Panc1 (cell line): ENCODE data around the gene NUMB. TPM values are rescaled to one million over a fixed set of nuclear protein-coding genes. Genes with fewer than 3 reads are reported as not detected.
"Not testable (repeated sequence)": the region's sequence is repeated elsewhere in the genome, so short reads cannot be mapped to it uniquely, and the experiment has no call there.

Experiments used
- ATAC-seq: fragments of 200-7000 bp; cut with Tn5 transposase; 2 replicates; pipeline ENCODE4 v1.9.1; 2020; ENCODE audit warnings: mild to moderate bottlenecking, moderate library complexity
- BruUV-seq: library from RNA; stranded (reverse); fragments of 400-500 nt; replicated peaks from 2 replicates; lab custom pipeline; 2021; lab: Mats Ljungman, UMichigan
- CTCF ChIA-PET: fragments of 300-600 bp; sonication (Branson Sonifier 250); formaldehyde crosslinking; loops from one replicate; lab custom pipeline; 2022; ENCODE audit warnings: antibody characterized with exemption; lab: Charles Lee
- POLR2A ChIA-PET: fragments of 300-600 bp; sonication (Branson Sonifier 250); formaldehyde crosslinking; loops from one replicate; lab custom pipeline; 2022; ENCODE audit warnings: antibody characterized with exemption; lab: Charles Lee
- DNase-seq: peaks from one replicate; pipeline ENCODE4 v3.0.0-alpha.2; 2010; ENCODE audit warnings: low read depth, low spot score
- H3K27ac ChIP-seq: 2 replicates; pipeline ENCODE4 v1.5.1; 2011; ENCODE audit warnings: mild to moderate bottlenecking, low read length, inconsistent platforms
- H3K27me3 ChIP-seq: fragments of 200-500 bp; sonication (Bioruptor generic); 2 replicates; pipeline ENCODE4 v1.6.0; 2014; ENCODE audit warnings: low read length, inconsistent platforms; ENCODE audit not compliant: control insufficient read depth, insufficient read depth
- H3K36me3 ChIP-seq: fragments of 200-500 bp; sonication (Bioruptor generic); 2 replicates; pipeline ENCODE4 v1.5.1; 2014; ENCODE audit warnings: inconsistent platforms, mild to moderate bottlenecking, low read length, moderate library complexity; ENCODE audit not compliant: control insufficient read depth, insufficient read depth
- H3K4me1 ChIP-seq: 2 replicates; pipeline ENCODE4 v1.5.1; 2011; ENCODE audit warnings: inconsistent platforms, mild to moderate bottlenecking, low read length, moderate library complexity; ENCODE audit not compliant: control insufficient read depth, insufficient read depth
- H3K4me3 ChIP-seq, 2 experiments: 2 replicates each; pipeline ENCODE4 v1.5.1; 2011 to 2012; ENCODE audit warnings: low read depth in 2 of 2, low read length in 2 of 2, mild to moderate bottlenecking in 2 of 2, inconsistent platforms in 1 of 2, moderate library complexity in 1 of 2
- H3K9me3 ChIP-seq: fragments of 200-500 bp; sonication (Bioruptor generic); 2 replicates; pipeline ENCODE4 v1.5.1; 2014; ENCODE audit warnings: low read depth, mild to moderate bottlenecking, inconsistent platforms, low read length, moderate library complexity; ENCODE audit not compliant: control insufficient read depth, insufficient read depth
- CTCF ChIP-seq: fragments of 450-650 bp; IDR thresholded peaks from 2 replicates; pipeline ENCODE4 v1.5.1; 2017; ENCODE audit warnings: mild to moderate bottlenecking
- POLR2AphosphoS5 ChIP-seq: IDR thresholded peaks from 2 replicates; pipeline ENCODE4 v1.6.1; 2012; ENCODE audit warnings: mild to moderate bottlenecking, low read depth, low read length, moderate library complexity
- SIN3A ChIP-seq: IDR thresholded peaks from 2 replicates; pipeline ENCODE4 v1.6.1; 2012; ENCODE audit warnings: low read depth, mild to moderate bottlenecking, low read length, moderate library complexity, borderline replicate concordance; ENCODE audit not compliant: insufficient read depth
- TCF7L2 ChIP-seq: IDR thresholded peaks from 2 replicates; pipeline ENCODE4 v1.6.1; 2011; ENCODE audit warnings: mild to moderate bottlenecking, low read depth, low read length, inconsistent platforms
- in situ Hi-C: cut with HindIII; loops from 2 replicates; pipeline ENCODE4 v1.10.0; 2016; ENCODE audit warnings: low sequenced_read_pairs, low pct_unique_long_range_greater_than_20kb
- intact Hi-C: fragments of 100-400 bp; cut with micrococcal nuclease; formaldehyde crosslinking; loops from one replicate; pipeline ENCODE4 v1.10.0; 2022; ENCODE audit not compliant: unreplicated experiment
- total RNA-seq: library from RNA; stranded (reverse); gene quantifications from one replicate; pipeline ENCODE4 v1.2.1, GENCODE V29; 2021; ENCODE audit not compliant: unreplicated experiment
- TF ChIP-seq, protein P1 (sequence below), 2 experiments: IDR thresholded peaks; 2 replicates each; pipeline ENCODE4 v1.6.1; 2011 to 2012; ENCODE audit warnings: low read depth in 2 of 2, control low read depth in 1 of 2, low read length in 1 of 2, mild to moderate bottlenecking in 1 of 2, moderate library complexity in 1 of 2; ENCODE audit not compliant: insufficient read depth in 1 of 2

NUMB gene
- total RNA-seq, 1 experiment from 2014 or later: 51.5 TPM

DNA sequence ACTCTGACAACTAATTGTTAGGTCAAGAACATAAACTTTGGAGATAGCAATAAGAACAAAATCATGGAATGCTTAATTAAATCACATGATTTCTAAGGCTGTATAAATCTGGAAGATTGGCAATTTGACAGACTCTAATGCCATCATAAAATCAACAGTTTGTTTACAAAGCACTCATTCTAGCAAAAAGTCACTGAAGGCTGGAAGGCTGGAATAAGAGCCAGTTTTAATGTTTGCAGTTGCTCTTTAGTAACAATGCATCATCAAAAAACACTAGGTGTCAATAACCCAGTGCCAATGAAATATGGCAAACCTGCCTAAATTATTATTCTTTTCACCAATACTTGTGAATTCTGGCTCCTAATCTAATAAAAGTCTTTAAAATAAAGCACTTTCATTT, 65.0 kb downstream of the NUMB start:
- no peak for ATAC-seq
- no peak for DNase-seq
- H3K36me3 ChIP-seq: no peaks in the 10 kb centered on the region
- intact Hi-C loops (no loop called here), in situ Hi-C loops (no loop called here)
- H3K9me3 ChIP-seq: no peaks in the 10 kb centered on the region
- 0 out of 2 replicates have a peak, but pooled peaks cover 3% of the 10 kb centered on the region for H3K4me1 ChIP-seq
- BruUV-seq: no TSS peak
- TF ChIP-seq, protein P1, sequence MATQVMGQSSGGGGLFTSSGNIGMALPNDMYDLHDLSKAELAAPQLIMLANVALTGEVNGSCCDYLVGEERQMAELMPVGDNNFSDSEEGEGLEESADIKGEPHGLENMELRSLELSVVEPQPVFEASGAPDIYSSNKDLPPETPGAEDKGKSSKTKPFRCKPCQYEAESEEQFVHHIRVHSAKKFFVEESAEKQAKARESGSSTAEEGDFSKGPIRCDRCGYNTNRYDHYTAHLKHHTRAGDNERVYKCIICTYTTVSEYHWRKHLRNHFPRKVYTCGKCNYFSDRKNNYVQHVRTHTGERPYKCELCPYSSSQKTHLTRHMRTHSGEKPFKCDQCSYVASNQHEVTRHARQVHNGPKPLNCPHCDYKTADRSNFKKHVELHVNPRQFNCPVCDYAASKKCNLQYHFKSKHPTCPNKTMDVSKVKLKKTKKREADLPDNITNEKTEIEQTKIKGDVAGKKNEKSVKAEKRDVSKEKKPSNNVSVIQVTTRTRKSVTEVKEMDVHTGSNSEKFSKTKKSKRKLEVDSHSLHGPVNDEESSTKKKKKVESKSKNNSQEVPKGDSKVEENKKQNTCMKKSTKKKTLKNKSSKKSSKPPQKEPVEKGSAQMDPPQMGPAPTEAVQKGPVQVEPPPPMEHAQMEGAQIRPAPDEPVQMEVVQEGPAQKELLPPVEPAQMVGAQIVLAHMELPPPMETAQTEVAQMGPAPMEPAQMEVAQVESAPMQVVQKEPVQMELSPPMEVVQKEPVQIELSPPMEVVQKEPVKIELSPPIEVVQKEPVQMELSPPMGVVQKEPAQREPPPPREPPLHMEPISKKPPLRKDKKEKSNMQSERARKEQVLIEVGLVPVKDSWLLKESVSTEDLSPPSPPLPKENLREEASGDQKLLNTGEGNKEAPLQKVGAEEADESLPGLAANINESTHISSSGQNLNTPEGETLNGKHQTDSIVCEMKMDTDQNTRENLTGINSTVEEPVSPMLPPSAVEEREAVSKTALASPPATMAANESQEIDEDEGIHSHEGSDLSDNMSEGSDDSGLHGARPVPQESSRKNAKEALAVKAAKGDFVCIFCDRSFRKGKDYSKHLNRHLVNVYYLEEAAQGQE (IDR thresholded peaks at IDR 0.05; ENCODE audit: insufficient read depth in 1 of 2, low read depth in 2 of 2, low read length in 1 of 2): no peak
- TF ChIP-seq SIN3A (no peak), TCF7L2 (no peak), CTCF (no peak), POLR2AphosphoS5 (no peak)
- no peak overlapping the region for H3K27ac ChIP-seq
- no peaks in the 10 kb centered on the region for H3K27me3 ChIP-seq
- H3K4me3 ChIP-seq: no peak overlapping the region
- CTCF ChIA-PET: no interaction called here
- POLR2A ChIA-PET: interaction anchor here (0.6 kb wide), 1 partner anchor 8 kb away, joined by 4 read pairs; no protein-coding TSS in a partner anchor

- intact Hi-C loops: no loop called here
- H3K27me3 ChIP-seq: no peaks in the 10 kb centered on the region
- CTCF ChIA-PET: no interaction called here
- in situ Hi-C loops: no loop called here
- DNase-seq (no peak), ATAC-seq (no peak)
- H3K4me3 ChIP-seq: no peak overlapping the region
- H3K36me3 ChIP-seq: no peaks in the 10 kb centered on the region
- BruUV-seq: no TSS peak
- TF ChIP-seq SIN3A (no peak), TCF7L2 (no peak), CTCF (no peak), POLR2AphosphoS5 (no peak)
- TF ChIP-seq, protein P1 (IDR thresholded peaks at IDR 0.05; ENCODE audit: insufficient read depth in 1 of 2, low read depth in 2 of 2, low read length in 1 of 2): no peak
- POLR2A ChIA-PET: interaction anchor here (0.6 kb wide), 1 partner anchor 11 kb away, joined by 3 read pairs; no protein-coding TSS in a partner anchor
- no peaks in the 10 kb centered on the region for H3K9me3 ChIP-seq
- H3K4me1 ChIP-seq: 0 out of 2 replicates have a peak, but pooled peaks cover 3% of the 10 kb centered on the region
- no peak overlapping the region for H3K27ac ChIP-seq
Measured at GRCh38 chr14:73392329-73393257, 65.8 kb downstream of the NUMB start.

DNA sequence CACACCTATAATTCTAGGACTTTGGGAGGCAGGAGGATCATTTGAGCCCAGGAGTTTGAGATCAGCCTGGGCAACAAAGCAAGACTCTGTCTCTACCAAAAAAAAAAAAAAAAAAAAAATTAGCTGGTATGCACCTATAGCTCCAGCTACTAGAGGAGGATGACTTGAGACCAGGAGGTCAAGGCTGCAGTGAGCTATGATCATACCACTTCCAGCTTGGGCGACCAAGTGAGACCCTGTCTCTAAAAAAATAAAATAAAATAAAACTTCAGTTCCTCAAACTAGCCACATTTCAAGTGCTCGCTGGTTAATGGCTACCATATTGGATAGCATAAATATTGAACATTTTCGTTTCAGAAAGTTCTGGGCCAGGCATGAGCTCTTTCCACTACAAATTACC, 70.5 kb downstream of the NUMB start:
- POLR2A ChIA-PET: interaction anchor here (0.6 kb wide), 2 partner anchors 14 to 18 kb away, joined by 5 read pairs; no protein-coding TSS in a partner anchor
- CTCF ChIA-PET: not testable (repeated sequence)

More for the DNA sequence above, 70.5 kb downstream of the NUMB start:
- H3K27ac ChIP-seq, in situ Hi-C loops, DNase-seq, H3K27me3 ChIP-seq, H3K36me3 ChIP-seq, BruUV-seq, H3K9me3 ChIP-seq, ATAC-seq, H3K4me1 ChIP-seq, intact Hi-C loops, H3K4me3 ChIP-seq: not testable (repeated sequence)
